Eye (tissue), 1 donor: ENCODE results near the gene CAMK2D.
"Not testable (repeated sequence)": the region's sequence is repeated elsewhere in the genome, so short reads cannot be mapped to it uniquely, and the experiment has no call there.

Source experiments
- DNase-seq: peaks from one replicate; pipeline ENCODE4 v3.0.0-alpha.2; 2015

CAMK2D gene

DNA sequence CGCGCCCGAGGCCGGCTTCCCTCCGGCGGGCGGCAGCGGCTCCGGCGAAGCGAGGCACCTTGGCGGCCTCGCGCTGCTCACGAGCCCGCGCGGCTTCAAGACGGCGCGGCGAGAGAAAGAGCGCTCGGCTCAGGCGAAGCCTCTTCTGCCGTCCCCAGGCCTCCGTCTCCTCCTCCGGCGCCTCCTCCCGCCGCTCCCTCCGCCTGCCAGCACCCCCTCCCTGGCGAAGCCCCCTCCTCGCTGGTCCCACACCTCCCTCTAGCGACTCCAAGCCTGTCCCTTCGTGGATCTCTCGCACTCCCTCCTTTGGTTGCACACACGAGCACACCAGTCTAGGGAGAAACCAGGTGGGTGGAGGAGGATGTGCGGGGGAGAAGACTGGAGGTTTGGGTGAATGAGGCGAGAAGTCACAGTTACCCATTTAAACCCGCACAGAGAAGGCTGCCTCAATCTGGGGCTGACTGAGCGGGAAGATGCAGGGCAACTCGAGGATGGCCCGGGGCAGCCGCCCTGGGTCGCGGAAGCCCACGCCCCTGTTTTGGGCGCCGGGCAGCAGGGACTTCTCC lies at the start of gene CAMK2D:
CAMK2D (minus strand) TSS at position 119 of the 566 bp plus-strand sequence. CDS start 670 bp downstream, outside the sequence.
- peak; percentile 95 for DNase-seq

DNA sequence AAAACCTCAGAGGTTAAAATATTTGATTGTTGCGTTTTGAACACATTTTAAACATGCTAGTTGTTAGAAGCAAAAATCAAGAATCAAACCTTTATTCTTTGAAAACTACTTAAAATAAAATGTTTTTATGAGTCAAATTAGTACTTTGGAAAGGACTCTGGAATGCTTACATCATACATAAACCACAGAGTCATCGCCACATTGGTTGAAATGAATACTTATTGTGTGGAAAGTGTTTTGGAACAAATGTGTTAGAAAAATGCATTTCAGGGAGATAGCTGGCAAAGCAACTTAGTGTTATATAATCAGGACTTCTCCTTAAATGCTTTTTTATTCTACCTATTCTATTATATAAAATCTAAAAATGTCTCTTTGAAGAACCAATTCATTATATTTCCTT lies 49.4 kb upstream of the CAMK2D start:
- no peak for DNase-seq

DNA sequence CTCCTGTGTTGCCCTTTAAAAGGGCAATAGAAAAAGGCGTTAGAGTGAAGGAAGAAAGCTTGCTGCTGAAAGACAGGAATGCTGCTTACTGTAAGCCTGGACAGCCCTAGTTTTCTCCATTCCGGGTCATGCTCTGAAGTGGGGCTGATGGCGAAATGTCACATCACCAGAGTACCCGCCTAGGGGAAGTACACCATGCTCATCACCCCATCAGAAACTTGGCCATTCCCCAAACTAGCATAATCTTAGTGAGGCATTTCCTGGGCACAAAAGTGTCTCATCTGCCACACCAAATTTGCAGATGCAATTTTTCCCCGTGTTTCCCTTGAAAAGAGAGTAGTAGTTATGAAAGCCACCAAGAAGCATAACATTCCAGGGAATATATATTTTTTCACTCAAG lies 47.8 kb upstream of the CAMK2D start:
- DNase-seq = no peak

DNA sequence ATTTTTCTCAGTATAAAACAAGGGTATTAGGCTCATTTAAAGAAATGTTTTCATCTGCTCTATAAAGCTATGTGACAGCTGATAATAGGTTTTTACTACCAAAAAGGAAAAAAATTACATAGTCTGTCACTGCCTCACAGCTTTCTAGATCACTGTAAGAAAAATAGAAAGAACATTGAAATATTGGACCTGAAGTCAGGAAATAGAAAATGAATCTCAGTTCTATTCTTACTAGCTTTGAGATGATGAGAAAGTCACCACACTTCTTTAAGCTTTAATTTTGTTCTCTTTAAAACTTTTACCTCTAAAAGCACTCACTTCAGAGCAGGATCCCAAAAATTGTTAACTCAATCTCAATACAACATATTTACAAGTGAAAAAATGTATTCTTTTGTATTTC lies 45.3 kb upstream of the CAMK2D start:
- no peak for DNase-seq

DNA sequence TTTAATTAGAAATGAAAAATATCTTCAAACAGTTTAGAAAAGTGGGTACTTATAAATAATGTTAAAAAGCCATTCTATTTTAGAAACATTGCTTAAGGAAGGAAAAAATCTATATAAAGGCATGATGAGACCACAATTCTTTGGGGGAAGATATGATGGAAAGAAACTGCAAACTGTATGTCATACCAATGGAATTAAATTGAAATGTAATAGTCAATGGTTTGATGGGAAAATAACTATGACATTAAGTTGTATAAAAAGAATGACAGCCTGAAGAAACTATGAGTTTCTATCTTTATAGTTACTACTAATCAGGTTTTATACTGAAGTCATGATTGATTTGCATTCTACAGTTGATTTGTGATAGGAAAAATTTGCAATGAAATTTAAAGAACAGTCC lies 40.3 kb upstream of the CAMK2D start:
- no peak for DNase-seq

DNA sequence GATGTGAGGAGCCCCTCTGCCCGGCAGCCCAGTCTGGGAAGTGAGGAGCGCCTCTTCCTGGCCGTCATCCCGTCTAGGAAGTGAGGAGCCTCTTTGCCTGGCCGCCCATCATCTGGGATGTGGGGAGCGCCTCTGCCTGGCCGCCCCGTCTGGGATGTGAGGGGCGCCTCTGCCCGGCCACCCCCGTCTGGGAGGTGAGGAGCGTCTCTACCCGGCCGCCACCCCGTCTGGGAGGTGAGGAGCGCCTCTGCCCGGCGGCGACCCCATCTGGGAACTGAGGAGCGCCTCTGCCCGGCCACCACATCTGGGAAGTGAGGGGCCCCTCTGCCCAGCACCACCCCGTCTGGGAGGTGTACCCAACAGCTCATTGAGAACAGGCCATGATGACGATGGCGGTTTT lies 34.8 kb upstream of the CAMK2D start:
- DNase-seq = not testable (repeated sequence)

DNA sequence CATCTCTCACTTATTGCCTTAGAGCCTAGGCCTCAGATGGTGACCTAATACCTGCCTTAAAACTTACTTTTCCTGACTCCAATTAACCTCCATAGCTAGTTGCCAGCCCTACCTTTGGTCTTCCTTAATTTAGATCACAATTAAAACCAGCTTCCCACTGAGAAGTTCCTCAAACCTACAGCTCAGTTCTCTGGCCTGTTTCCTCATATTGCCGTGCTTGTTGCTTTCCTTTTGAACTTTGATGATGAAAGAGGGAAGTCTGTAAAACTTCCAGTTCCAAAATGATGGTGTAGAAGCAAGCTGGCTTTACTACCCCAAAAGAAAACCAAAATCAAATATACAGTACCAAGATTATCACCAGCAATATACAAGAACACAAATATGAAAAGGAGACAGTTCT lies 28.9 kb upstream of the CAMK2D start:
- DNase-seq = no peak

DNA sequence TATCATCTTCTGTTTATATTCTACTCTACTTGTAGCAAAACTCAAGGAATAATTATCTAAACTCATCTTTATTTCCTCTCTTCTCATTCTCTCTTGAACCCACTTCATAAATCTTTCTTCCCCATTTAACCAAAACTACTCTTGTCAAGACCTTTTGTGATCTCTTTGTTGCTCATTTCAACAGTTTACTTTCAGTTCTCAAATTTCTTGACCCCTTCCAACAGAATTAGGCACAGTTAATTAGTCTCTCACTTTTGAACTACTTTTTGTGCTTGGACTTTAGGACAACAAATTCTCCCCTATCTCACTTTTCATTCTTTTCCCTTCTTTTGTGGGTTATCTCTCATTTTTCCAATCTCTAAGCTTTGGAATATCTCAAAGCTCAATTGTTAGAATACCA lies 27.4 kb upstream of the CAMK2D start:
- no peak for DNase-seq

DNA sequence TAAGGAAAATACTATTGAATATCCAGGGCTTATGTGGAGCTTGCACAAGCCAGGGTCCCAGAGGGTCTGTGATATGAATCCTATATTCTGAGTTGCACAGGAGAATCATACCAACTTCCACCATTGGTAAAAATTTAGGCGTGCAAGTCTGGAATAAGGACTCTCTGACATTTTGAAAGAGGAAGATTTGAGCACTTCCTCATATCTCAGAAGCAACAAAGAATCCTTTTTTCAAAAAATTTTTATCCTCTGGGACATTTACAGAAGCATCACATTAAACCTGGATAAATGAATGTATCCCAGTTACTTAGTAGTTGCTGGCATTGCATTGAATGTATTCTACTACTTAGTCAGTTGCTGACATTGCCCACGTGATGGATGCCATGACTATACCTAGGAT lies 24.2 kb upstream of the CAMK2D start:
- DNase-seq = no peak

DNA sequence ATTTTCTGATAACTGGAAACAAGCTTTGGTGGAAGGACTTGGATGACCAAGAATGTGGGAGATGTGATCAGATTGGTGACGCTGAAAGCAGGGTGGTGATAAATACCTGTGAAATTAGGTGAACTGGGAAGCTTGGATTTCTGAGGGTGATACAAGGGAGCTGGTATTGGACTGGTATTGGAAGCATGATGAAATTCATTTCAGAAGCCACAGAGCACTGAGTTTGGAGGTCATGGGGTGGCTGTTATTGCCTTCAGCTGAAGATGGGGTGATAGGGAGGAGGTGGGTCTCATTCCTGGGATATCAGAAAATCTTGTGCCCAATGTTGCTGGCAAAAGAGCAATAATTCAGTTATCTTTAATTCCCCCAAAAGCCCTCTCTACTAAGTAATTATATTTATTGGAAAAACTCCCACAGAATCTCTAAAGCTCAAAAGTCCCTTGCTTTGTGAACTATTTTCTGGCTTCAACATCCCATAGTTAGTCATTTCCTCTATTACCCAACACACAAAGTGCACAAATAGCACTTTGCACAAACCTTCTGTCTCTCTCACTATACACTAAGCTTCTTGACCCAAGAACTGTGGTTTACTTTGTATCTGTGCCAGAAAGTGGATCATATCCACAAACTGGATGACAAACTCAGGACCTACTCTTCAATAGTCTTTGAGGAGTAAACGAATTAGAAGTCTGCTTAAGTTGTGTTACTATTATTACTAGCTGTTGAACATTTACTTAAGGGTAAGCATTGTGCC lies 23.1 kb upstream of the CAMK2D start:
- no peak for DNase-seq

DNA sequence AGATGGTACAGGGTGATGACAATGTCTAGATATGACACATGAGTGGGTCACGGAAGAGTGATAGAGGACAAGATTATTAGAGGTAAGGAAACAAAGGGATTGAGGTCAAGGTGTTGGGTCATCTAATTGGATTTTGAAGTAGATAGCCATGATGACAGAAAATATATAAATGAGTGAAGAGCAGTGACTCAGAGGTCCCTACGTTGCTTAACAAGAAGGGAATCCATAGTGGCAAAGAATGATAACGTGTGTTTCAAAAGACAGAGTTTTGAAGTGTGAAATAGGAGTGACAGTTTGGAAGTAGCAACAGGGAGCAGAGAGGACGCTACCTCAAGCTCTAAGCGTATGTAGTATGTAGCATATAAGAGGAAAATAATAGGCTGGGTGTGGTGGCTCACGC lies 22.2 kb upstream of the CAMK2D start:
- DNase-seq = no peak

DNA sequence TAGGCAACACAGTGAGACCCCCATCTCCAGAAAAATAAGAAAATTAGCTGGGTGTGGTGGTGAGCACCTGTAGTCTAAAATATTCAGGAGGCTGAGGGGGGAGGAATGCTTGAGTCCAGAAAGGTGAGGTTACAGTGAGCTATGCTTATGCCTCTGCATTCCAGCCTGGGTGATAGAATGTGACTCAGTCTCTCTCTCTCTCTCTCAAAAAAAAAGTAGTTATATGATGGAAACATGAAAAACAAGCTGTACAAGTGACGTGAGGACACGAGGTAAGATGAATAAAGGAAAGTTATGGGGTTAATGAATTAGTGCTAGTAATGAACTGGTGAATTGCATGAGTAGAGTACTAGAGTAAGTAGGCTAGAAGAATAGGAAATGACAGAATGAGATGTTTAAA lies 21.8 kb upstream of the CAMK2D start:
- DNase-seq = no peak

DNA sequence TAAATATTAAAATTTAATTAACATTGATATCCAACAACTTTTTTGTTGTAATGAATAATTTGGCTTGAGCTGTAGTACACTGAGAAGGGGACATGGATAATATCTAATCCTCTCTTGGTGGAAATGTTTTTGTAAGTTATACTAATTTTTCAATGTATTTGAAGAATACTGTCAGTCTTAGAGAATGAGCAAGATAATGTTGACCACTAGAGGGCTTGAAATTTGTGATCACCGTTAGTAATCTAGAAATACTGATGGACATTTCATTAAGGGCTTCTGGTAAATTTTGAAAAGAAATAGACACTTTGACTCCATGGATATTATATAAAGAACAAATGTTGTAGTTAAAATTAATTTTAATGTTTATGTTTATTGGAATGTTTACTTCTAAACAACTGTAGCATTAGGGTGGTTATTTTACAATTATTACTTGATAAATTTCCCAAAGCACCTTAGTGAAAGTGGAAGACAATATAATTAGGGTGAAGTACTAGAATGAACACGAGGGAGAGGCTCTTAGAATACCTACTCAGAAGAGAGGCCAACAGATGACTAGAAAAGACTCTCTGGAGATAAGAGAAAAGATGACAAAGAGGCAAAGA lies 20.0 kb upstream of the CAMK2D start:
- DNase-seq = peak; percentile 48

DNA sequence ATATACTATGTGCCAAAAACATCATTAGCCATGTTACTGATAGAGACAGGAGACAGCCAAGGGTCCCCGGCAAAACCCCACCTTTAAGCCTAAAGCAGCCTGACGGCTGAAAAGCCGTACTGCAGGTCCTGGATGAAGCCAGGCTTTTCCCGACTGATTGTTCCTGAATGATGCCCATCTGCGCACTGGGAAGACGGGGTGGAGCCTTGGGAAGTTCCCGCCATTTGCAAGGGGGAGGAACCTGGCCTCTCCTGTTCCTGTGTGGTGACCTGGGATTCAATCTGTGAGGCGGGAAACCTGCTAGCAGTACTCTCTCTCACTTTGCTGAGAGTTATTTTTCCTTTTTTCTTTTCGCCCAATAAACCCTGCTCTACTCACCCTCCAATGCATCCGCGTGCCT lies 15.1 kb upstream of the CAMK2D start:
- DNase-seq = no peak

DNA sequence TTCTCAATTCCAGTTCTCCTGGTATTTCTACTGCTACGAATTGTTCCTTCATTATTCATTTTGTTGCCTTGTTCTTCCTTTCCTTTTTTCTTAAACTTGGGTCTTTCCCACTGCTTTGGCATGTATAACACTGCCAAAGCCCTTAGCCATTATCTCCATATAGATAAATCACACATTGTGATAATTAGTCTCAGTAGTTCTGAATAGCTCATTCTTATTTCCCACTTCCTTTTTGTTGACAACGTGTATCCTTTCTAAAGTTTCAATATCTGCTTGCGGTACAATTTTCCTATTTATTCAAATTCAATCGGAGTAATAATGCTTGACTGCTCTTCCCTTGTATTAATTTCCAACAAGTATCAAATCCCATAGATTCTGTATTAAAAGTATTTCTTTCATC lies 14.5 kb upstream of the CAMK2D start:
- DNase-seq = no peak

DNA sequence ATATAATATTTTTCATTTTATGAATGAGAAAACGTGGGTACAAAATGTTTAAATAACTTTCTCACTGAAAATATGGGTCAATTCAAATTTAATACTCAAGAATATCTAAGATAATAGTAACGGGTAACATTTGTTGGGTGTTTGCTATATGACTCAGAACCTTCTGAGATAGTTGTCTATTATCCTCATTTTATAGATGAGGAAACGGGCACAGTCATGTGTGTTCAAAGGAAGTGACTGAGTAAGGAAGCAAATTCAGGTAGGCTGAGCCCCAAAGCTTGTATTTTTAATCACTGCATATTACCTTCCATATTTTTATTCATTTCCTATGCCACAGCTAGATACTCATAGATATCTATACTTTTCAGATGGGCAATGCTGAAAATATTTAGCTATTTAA lies 12.2 kb upstream of the CAMK2D start:
- DNase-seq = no peak

DNA sequence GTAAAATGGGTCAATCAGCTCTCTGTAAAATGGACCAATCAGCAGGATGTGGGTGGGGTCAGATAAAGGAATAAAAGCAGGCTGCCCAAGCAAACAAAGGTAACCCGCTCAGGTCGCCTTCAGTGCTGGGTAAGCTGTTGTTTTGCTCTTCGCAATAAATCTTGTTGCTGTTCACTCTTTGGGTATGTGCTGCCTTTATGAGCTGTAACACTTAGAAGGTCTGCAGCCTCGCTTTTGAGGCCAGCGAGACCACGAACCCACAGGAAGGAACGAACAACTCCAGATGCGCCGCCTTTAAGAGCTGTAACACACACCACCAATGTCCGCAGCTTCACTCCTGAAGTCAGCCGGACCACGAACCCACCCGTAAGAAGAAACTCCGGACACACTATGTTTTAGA lies 11.5 kb upstream of the CAMK2D start:
- DNase-seq = no peak

DNA sequence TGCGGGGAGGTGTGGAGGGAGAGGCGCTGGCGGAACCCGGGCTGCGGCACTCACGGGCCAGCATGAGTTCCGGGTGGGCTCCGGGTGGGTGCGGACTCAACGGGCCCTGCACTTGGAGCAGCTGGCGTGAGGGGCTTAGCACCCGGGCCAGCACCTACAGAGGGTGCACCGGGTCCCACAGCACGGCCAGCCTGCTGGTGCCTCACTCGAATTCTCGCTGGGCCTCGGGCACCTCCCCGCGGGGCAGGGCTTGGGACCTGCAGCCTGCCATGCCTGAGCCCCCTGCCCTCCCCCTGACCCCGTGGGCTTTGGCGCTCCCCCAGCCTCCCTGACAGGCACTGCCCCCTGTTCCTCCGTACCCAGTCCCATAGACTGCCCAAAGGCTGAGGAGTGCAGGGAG lies 10.8 kb upstream of the CAMK2D start:
- no peak for DNase-seq

DNA sequence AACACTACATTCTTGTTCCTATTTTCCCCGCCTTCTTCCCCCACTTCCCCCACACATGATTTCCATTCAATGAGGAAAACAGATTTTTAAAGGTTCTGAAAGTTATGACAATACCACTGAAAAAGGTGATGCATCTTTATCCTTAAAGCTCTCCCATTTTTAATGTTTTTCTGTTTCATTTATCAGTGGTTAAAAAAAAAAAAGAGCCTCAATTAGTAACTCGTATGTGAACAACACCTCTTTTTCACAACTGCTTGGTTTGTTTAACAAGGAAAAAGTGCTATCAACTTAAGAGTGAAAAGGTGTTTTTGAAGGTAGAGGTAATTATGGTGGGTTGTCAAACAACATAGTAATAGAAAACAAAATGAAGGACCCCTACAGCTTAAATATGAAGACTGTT lies 8.2 kb upstream of the CAMK2D start:
- no peak for DNase-seq

DNA sequence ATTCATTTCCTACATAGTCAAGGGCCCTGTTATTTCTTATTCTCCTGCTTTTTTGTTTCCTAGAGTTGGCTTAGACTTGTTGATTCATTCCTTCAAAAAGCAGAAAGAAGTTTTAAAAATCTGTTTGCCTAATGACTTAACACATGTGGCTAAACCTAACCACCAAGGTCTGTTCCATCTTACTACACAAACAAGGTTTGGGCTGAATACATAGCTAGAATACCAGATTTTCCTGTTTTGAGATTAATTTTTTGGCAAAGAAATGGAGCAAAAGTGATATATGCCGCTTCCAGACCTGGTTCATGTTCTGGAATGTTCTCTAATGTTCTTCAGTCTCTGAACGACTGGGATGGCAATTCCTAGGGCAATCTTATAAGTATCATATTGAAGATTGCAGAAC lies 7.4 kb upstream of the CAMK2D start:
- no peak for DNase-seq

DNA sequence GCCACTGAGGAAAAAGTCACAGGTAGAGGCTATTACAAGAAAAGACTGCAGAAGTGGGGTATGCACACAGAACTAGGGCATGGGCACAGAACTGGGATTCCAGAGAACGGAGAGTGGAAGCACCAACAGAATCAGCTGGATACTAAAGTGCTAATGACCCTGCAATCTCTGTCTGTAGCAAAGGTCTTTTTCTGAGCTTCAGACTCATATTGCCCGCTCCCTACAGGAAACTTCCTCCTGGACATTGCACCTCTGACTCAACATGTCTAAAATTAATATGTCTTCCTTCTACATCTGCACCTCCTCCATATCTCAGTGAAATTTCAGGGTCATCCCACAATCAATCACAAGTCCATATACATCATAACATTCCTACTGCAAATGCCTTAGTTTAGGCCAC lies 5.3 kb upstream of the CAMK2D start:
- no peak for DNase-seq

DNA sequence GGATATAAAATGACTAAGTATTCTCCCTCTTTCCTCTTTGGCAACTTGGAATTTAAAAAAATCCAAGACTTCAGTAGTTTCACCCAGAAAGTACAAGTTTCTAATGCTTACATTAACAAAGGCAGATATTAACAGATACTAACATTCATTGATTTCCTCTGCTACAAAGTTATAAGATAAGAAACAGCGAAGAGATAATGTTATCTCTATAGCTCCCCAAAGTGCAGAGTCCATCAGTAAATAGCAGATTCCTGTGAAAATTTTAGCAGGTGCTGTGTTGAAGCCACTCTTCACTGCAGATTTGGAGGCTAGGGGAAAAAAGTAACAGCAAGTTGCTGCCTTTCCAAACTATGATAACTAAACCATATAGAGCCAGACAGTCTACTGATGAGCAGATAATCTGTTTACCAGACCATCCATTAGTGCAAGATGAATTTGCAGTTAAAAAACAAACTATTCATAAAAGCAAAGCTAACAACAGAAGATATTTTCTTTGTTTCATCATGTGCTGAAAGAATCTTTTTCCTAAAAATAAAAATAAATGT lies 3.3 kb upstream of the CAMK2D start:
- no peak for DNase-seq

DNA sequence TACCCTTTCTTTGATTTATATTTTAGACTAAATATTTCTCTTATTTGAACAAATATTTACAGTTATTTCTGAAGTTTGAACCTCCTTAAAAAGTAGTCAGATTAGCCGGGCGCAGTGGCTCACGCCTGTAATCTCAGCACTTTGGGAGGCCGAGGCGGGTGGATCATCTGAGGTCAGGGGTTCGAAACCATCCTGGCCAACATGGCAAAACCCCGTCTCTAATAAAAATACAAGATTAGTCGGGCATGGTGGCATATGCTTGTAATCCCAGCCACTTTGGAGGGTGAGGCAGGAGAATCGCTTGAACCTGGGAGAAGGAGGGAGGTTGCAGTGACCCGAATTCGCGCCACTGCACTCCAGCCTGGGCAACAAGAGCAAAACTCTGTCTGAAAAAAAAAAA lies 2.4 kb upstream of the CAMK2D start:
- DNase-seq = not testable (repeated sequence)

DNA sequence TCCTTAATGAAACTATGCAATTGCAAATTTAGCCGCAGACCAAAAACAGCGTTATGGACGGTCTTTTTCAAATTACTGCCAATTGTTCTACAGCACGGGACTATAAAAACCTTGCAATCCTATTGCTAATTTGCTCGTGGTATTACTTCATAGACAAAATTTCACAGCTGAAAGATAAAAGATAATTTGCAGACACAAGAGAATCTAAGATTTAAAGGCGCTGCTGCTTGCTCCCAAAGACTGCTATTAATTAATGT lies 1.4 kb upstream of the CAMK2D start:
- DNase-seq = no peak
